Effector memory CD4-positive, alpha-beta T cell (primary cell): Measurements from ENCODE around the gene PDZK1IP1.

Experiments
- DNase-seq, 3 donors: peaks; one replicate each; pipeline ENCODE4 v3.0.0-alpha.2; 2020
- H3K27ac ChIP-seq: 2 replicates; pipeline ENCODE4 v1.7.0; 2013; ENCODE audit warnings: mild to moderate bottlenecking, low read length, moderate library complexity; ENCODE audit not compliant: insufficient read depth, poor library complexity, severe bottlenecking
- H3K27me3 ChIP-seq: replicated peaks from 2 replicates; pipeline ENCODE4 v1.7.0; 2013; ENCODE audit warnings: mild to moderate bottlenecking, low read length; ENCODE audit not compliant: insufficient read depth, control insufficient read depth, poor library complexity, severe bottlenecking
- H3K36me3 ChIP-seq: 2 replicates; pipeline ENCODE4 v1.7.0; 2013; ENCODE audit warnings: mild to moderate bottlenecking, low read length, moderate library complexity; ENCODE audit not compliant: control insufficient read depth, insufficient read depth
- H3K4me1 ChIP-seq: 2 replicates; pipeline ENCODE4 v1.7.0; 2013; ENCODE audit warnings: low read length, mild to moderate bottlenecking; ENCODE audit not compliant: control insufficient read depth, insufficient read depth, poor library complexity, severe bottlenecking
- H3K4me3 ChIP-seq: 2 replicates; pipeline ENCODE4 v1.7.0; 2013; ENCODE audit warnings: low read length, low read depth, mild to moderate bottlenecking; ENCODE audit not compliant: insufficient read depth, poor library complexity, severe bottlenecking
- H3K9me3 ChIP-seq: 2 replicates; pipeline ENCODE4 v1.7.0; 2013; ENCODE audit warnings: mild to moderate bottlenecking, low read length, moderate library complexity; ENCODE audit not compliant: control insufficient read depth

The PDZK1IP1 gene

DNA sequence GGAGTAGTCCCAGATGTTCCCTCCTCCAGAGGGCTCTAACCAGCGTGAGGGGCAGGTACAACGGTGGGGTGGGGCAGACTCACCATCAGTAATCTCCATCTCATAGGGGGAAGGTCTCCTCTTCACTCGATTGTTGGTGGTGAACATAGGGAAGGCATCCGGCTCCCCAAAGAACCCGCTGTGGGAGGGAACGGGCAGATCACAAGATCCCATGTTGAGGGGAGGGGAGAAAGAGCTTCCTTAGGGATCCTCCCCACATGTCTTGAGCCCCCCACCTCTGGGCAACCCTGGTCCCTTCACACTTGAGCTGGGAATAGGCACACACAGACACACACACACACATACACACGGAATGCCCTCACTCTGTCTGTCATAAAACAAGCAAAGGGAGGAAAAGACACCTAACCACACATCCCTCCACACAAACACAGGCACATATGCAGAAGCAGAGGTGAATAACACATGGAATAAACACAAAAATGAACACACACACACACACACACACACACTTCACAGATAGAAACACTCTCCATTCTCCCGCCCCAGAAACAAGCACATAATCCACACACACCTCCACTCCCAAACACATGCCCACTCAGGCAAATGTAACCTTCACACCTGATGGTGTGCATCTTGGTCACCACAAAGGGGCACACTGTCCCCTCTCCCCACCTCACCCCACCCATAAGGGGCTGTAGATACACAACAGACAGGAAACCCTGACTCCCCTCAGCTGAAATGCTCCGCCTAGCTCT, 34.3 kb upstream of the PDZK1IP1 start:
- no peaks in the 10 kb centered on the region for H3K9me3 ChIP-seq
- no peak overlapping the region for H3K4me3 ChIP-seq
- H3K36me3 ChIP-seq: no peaks in the 10 kb centered on the region
- H3K27me3 ChIP-seq: peaks cover 56% of the 10 kb centered on the region
- no peak overlapping the region for H3K27ac ChIP-seq
- no peak for DNase-seq
- peaks cover 7% of the 10 kb centered on the region for H3K4me1 ChIP-seq

DNA sequence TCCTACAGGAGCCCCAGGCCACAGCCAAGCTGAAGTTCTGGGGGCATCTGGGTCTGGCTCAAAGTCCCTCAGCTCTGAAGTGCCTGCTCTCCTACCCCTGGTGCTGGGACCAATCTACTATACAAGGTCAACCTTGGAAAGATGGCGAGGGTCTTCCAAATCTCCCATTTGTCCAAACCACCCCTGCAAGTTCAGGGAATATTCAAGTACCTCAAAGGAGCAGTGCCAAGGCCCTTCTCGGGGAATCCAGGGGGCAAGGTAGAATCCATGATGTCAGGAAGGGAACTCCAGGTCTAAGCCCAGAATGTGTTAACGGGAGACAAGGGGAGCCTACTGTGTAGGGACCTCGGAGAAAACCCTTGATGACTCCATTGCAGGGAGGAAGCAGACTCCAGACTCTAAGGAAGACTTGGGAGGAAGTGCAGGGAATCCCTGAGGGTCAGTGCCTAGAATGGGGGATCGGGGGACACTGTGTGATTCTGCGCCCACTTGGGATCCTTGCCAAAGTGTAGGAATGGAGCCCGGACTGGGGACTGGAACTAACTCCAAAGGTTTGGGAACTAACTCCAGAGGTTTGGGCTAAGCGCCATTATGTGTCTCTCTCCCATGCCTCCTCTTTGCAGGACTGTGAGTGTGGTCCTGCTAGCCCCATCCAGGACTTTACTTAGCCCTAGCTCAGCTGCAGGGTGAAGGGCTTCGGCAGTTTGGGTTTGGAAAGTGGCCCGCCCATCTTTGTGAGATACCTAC, 33.5 kb upstream of the PDZK1IP1 start:
- Histone ChIP-seq H3K27me3 (peaks cover 49% of the 10 kb centered on the region), H3K27ac (no peak overlapping the region)

GRCh38 chr1:47222476-47222875, 32.6 kb upstream of the PDZK1IP1 start:
- H3K27ac ChIP-seq: no peak overlapping the region
- peaks cover 6% of the 10 kb centered on the region for H3K4me1 ChIP-seq
- no peak for DNase-seq
- H3K27me3 ChIP-seq: peaks cover 40% of the 10 kb centered on the region
- no peak overlapping the region for H3K4me3 ChIP-seq
- no peaks in the 10 kb centered on the region for H3K9me3 ChIP-seq
- H3K36me3 ChIP-seq: no peaks in the 10 kb centered on the region

More for the DNA sequence above, 33.5 kb upstream of the PDZK1IP1 start:
- H3K36me3 ChIP-seq: no peaks in the 10 kb centered on the region
- H3K4me1 ChIP-seq: peaks cover 6% of the 10 kb centered on the region
- no peak for DNase-seq
- no peaks in the 10 kb centered on the region for H3K9me3 ChIP-seq
- H3K4me3 ChIP-seq: no peak overlapping the region

DNA sequence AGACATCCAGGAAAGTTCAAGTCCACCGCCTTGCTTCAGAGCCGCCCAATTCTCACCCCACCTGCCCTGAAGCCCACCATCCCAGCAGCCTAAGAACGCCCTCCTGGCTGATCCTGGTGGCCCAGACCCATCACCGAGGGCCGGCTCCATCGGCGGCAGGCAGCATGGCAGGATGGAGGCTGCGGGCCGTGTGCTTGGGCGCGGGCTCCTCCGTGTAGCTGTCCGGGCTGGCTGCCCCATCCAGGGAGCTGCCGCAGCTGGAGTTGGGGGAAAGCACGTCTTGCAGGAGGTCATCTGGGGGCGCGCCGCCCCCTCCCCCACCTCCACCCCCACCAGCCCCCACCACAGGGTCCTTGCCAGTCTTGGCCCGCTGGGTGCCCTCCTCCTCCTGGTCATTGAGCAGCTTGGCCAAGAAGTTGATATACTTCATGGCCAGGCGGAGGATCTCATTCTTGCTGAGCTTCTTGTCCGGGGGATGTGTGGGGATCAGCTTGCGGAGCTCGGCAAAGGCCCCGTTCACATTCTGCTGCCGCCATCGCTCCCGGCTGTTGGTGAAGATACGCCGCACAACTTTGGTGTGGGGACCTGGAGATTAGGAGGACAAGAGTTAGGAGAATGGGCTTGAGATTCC, 29.9 kb upstream of the PDZK1IP1 start:
- H3K27me3 ChIP-seq: peaks cover 18% of the 10 kb centered on the region
- no peak overlapping the region for H3K27ac ChIP-seq
- DNase-seq: no peak
- no peaks in the 10 kb centered on the region for H3K36me3 ChIP-seq
- no peaks in the 10 kb centered on the region for H3K9me3 ChIP-seq
- no peaks in the 10 kb centered on the region for H3K4me1 ChIP-seq
- no peak overlapping the region for H3K4me3 ChIP-seq

GRCh38 chr1:47219001-47219400, 29.2 kb upstream of the PDZK1IP1 start:
- Histone ChIP-seq H3K27ac (no peak overlapping the region), H3K36me3 (no peaks in the 10 kb centered on the region), H3K4me1 (no peaks in the 10 kb centered on the region), H3K4me3 (no peak overlapping the region), H3K9me3 (no peaks in the 10 kb centered on the region), H3K27me3 (peaks cover 11% of the 10 kb centered on the region)
- no peak for DNase-seq

GRCh38 chr1:47216278-47217059, 26.6 kb upstream of the PDZK1IP1 start:
- Histone ChIP-seq H3K4me3 (no peak overlapping the region), H3K36me3 (no peaks in the 10 kb centered on the region), H3K9me3 (no peaks in the 10 kb centered on the region), H3K4me1 (no peaks in the 10 kb centered on the region), H3K27ac (no peak overlapping the region), H3K27me3 (no peaks in the 10 kb centered on the region)
- no peak for DNase-seq

DNA sequence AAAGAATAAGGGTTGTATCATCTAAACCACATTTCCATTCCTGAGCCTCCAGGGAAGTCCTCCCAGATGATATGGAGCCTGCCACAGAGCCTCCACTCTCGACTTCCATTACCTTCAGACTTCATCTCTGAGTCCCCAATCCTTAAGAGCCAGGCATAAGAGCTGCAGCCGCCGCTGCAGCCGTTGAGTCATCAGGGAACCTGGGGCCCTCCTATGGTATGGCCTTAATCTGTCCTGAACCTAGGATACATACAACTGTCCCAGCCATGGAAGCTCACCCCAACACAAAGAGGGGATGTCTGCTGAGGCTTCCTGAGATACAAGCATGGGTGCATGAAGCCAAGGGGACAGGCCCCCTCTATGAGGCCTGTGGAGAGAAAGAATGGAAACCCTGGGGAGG, 25.9 kb upstream of the PDZK1IP1 start:
- Histone ChIP-seq H3K4me3 (no peak overlapping the region), H3K27ac (no peak overlapping the region), H3K27me3 (no peaks in the 10 kb centered on the region), H3K4me1 (no peaks in the 10 kb centered on the region), H3K36me3 (no peaks in the 10 kb centered on the region), H3K9me3 (no peaks in the 10 kb centered on the region)
- no peak for DNase-seq

- Histone ChIP-seq H3K4me3 (no peak overlapping the region), H3K27me3 (no peaks in the 10 kb centered on the region), H3K27ac (no peak overlapping the region), H3K9me3 (no peaks in the 10 kb centered on the region), H3K4me1 (no peaks in the 10 kb centered on the region), H3K36me3 (no peaks in the 10 kb centered on the region)
- no peak for DNase-seq
These were observed 24.7 kb upstream of the PDZK1IP1 start for GRCh38 chr1:47214549-47214948.

DNA sequence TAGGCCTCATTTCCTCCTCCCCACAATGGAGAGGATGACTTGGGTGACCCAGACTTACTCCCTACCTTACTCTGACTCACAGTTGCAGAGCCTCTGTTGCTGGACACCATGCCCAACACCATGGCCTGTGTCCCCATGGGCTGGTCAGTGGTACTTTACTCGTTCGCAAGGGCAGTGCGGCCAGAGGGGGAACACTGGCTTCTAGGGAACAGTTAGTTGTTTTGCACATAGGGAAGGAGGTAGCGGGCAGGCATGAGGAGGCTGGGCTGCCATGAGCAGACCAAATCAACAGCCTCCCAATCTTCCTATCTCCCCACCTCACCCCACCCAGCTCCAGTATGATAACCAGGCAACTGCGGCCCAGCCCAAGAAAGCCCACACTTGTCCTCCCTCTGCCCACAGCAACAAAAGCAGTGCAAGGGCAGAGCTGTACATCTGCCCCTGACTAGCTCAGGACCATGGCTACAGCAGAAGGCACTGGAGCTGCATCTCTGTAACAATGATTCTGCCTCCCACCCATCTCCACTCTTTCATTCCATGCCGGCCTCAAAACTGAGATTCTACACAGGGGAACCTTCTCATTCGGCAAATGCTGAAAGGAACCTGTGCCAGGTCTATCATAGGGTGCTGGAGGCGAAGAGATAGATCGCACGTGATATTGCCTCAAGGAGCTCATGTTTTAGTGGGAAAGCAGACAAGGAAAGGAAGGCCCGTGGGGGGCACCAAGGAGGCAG, 23.6 kb upstream of the PDZK1IP1 start:
- Histone ChIP-seq H3K4me3 (no peak overlapping the region), H3K4me1 (no peaks in the 10 kb centered on the region), H3K9me3 (no peaks in the 10 kb centered on the region), H3K27me3 (no peaks in the 10 kb centered on the region), H3K36me3 (no peaks in the 10 kb centered on the region), H3K27ac (no peak overlapping the region)
- DNase-seq: no peak
